GM23338 (cell line): Measurements from ENCODE around the gene KCND2. TPM values are rescaled to one million over a fixed set of nuclear protein-coding genes. Genes with fewer than 3 reads are reported as not detected.

Experiments used
- ATAC-seq: fragments of 200-7000 bp; cut with Tn5 transposase; 3 replicates; pipeline ENCODE4 v1.9.1; 2020
- DNase-seq: peaks from one replicate; pipeline ENCODE4 v3.0.0-alpha.2; 2015; ENCODE audit warnings: low spot score
- H2AFZ ChIP-seq: fragments of 200-600 bp; sonication (generic); 2 replicates; pipeline ENCODE4 v1.8.0; 2016; ENCODE audit warnings: antibody characterized with exemption, mild to moderate bottlenecking, moderate library complexity
- H3F3A ChIP-seq: fragments of 200-600 bp; sonication (generic); replicated peaks from 2 replicates; pipeline ENCODE4 v1.8.0; 2017; ENCODE audit warnings: antibody characterized with exemption, mixed run types, low read depth
- H3K27ac ChIP-seq: fragments of 200-600 bp; sonication (generic); 2 replicates; pipeline ENCODE4 v1.6.1; 2016; ENCODE audit warnings: low read depth
- H3K27me3 ChIP-seq: fragments of 200-600 bp; sonication (generic); 2 replicates; pipeline ENCODE4 v1.8.0; 2016; ENCODE audit warnings: mild to moderate bottlenecking, mixed run types, moderate library complexity; ENCODE audit not compliant: insufficient read depth
- H3K36me3 ChIP-seq: fragments of 200-600 bp; sonication (generic); 2 replicates; pipeline ENCODE4 v1.8.0; 2016; ENCODE audit warnings: mild to moderate bottlenecking; ENCODE audit not compliant: insufficient read depth
- H3K4me1 ChIP-seq: fragments of 200-600 bp; sonication (generic); 2 replicates; pipeline ENCODE4 v1.8.0; 2016; ENCODE audit warnings: mild to moderate bottlenecking, moderate library complexity; ENCODE audit not compliant: insufficient read depth
- H3K4me2 ChIP-seq: fragments of 200-600 bp; sonication (generic); 2 replicates; pipeline ENCODE4 v1.7.1; 2017; ENCODE audit warnings: mixed run types
- H3K4me3 ChIP-seq: fragments of 200-600 bp; sonication (generic); 2 replicates; pipeline ENCODE4 v1.6.1; 2016; ENCODE audit warnings: mixed run types
- H3K79me2 ChIP-seq: fragments of 200-600 bp; sonication (generic); replicated peaks from 2 replicates; pipeline ENCODE4 v1.8.0; 2017; ENCODE audit warnings: mild to moderate bottlenecking; ENCODE audit not compliant: insufficient read depth
- H3K9me2 ChIP-seq: fragments of 200-600 bp; sonication (generic); 2 replicates; pipeline ENCODE4 v1.8.0; 2017; ENCODE audit not compliant: insufficient read depth
- H4K20me1 ChIP-seq: fragments of 200-600 bp; sonication (generic); replicated peaks from 2 replicates; pipeline ENCODE4 v1.8.0; 2017; ENCODE audit warnings: mild to moderate bottlenecking; ENCODE audit not compliant: insufficient read depth
- H3K27ac Mint-ChIP-seq: 2 replicates; pipeline ENCODE4 v1.8.0; 2020; ENCODE audit warnings: inconsistent platforms, mild to moderate bottlenecking, moderate library complexity, mixed read lengths
- H3K27me3 Mint-ChIP-seq: 3 replicates; pipeline ENCODE4 v1.8.0; 2022; ENCODE audit warnings: low read depth, mild to moderate bottlenecking, moderate library complexity, mixed read lengths, inconsistent platforms; ENCODE audit not compliant: insufficient read depth, poor library complexity
- H3K36me3 Mint-ChIP-seq: 3 replicates; pipeline ENCODE4 v1.8.0; 2021; ENCODE audit warnings: low read depth, mild to moderate bottlenecking, inconsistent platforms, moderate library complexity, mixed read lengths
- H3K4me1 Mint-ChIP-seq: 3 replicates; pipeline ENCODE4 v1.8.0; 2020; ENCODE audit warnings: mild to moderate bottlenecking, inconsistent platforms, mixed read lengths
- H3K4me3 Mint-ChIP-seq: 3 replicates; pipeline ENCODE4 v1.8.0; 2021; ENCODE audit warnings: moderate library complexity, mild to moderate bottlenecking, inconsistent platforms, mixed read lengths
- H3K9me3 Mint-ChIP-seq: 3 replicates; pipeline ENCODE4 v1.8.0; 2020; ENCODE audit warnings: moderate library complexity, mild to moderate bottlenecking, inconsistent platforms, mixed read lengths
- CREB1 ChIP-seq: fragments of 250-450 bp; sonication (Bioruptor Pico); IDR thresholded peaks from 2 replicates; pipeline ENCODE4 v1.5.0; 2020; ENCODE audit warnings: low read depth, mild to moderate bottlenecking, moderate library complexity
- CTCF ChIP-seq, 2 experiments: fragments of 200-600 bp in 1 of 2; sonication (generic) in 1 of 2; conservative IDR thresholded peaks; 2 replicates each; pipeline versions ENCODE4 v1.5.1 to v1.6.1; 2016 to 2017; ENCODE audit warnings: antibody characterized with exemption in 2 of 2, low read depth in 2 of 2, mild to moderate bottlenecking in 2 of 2, moderate library complexity in 1 of 2
- ETS1 ChIP-seq: IDR thresholded peaks from 2 replicates; pipeline ENCODE4 v1.6.1; 2016; ENCODE audit warnings: antibody characterized with exemption
- EZH2 ChIP-seq: fragments of 200-600 bp; sonication (generic); IDR thresholded peaks from one replicate; pipeline ENCODE4 v1.8.0; 2017; ENCODE audit warnings: antibody characterized with exemption, mild to moderate bottlenecking, low read depth; ENCODE audit not compliant: unreplicated experiment
- EZH2phosphoT487 ChIP-seq: fragments of 200-600 bp; sonication (generic); IDR thresholded peaks from one replicate; pipeline ENCODE4 v1.8.1; 2018; ENCODE audit warnings: antibody characterized with exemption; ENCODE audit not compliant: unreplicated experiment
- JUNB ChIP-seq: IDR thresholded peaks from one replicate; pipeline ENCODE4 v1.6.1; 2016; ENCODE audit warnings: antibody characterized with exemption; ENCODE audit not compliant: unreplicated experiment
- NANOG ChIP-seq: IDR thresholded peaks from 2 replicates; pipeline ENCODE4 v1.6.1; 2016; ENCODE audit warnings: antibody characterized with exemption, borderline replicate concordance
- POLR2AphosphoS5 ChIP-seq: IDR thresholded peaks from 2 replicates; pipeline ENCODE4 v1.6.1; 2016; ENCODE audit warnings: antibody characterized with exemption, low read depth
- REST ChIP-seq: IDR thresholded peaks from one replicate; pipeline ENCODE4 v1.6.1; 2018; ENCODE audit warnings: antibody characterized with exemption; ENCODE audit not compliant: unreplicated experiment
- STAT1 ChIP-seq: IDR thresholded peaks from one replicate; pipeline ENCODE4 v1.6.1; 2016; ENCODE audit warnings: antibody characterized with exemption; ENCODE audit not compliant: unreplicated experiment
- ZNF114 ChIP-seq: fragments of 250-450 bp; sonication (Bioruptor Pico); IDR thresholded peaks from 2 replicates; pipeline ENCODE4 v1.5.0; 2020; ENCODE audit warnings: mild to moderate bottlenecking, moderate library complexity
- ZNF331 ChIP-seq: fragments of 250-450 bp; sonication (Bioruptor Pico); IDR thresholded peaks from 2 replicates; pipeline ENCODE4 v1.5.0; 2020; ENCODE audit warnings: low read depth, mild to moderate bottlenecking, moderate library complexity
- ZNF462 ChIP-seq: fragments of 250-450 bp; sonication (Bioruptor Pico); IDR thresholded peaks from 2 replicates; pipeline ENCODE4 v1.5.0; 2020; ENCODE audit warnings: mild to moderate bottlenecking, moderate library complexity
- polyA plus RNA-seq: library from polyadenylated mRNA; unstranded; fragments of >200 nt; fragmentation: Nextera tagmentation; extraction: Ambion mirVana; gene quantifications from 2 replicates; pipeline ENCODE4 v1.2.1, GENCODE V29; 2016
- total RNA-seq: library from RNA; depleted of rRNA; stranded (reverse); fragments of >200 nt; shearing (Covaris generic); gene quantifications from 2 replicates; pipeline ENCODE4 v1.2.3, GENCODE V29; 2014

Gene KCND2
- total and polyA plus RNA-seq, 2 experiments from 2014 or later = 7.1 to 15.6 TPM

GRCh38 chr7:120587243-120587642 is 314.3 kb downstream of the KCND2 start:
- H3K27ac Mint-ChIP-seq = no peak overlapping the region
- H3F3A ChIP-seq = no peaks in the 10 kb centered on the region
- H3K36me3 ChIP-seq = no peaks in the 10 kb centered on the region
- H3K4me1 ChIP-seq = peaks cover 7% of the 10 kb centered on the region
- no peak for DNase-seq
- no peak overlapping the region for H3K4me3 Mint-ChIP-seq
- no peak for ATAC-seq
- H3K27me3 ChIP-seq = no peaks in the 10 kb centered on the region
- H3K4me2 ChIP-seq = no peak overlapping the region
- H3K36me3 Mint-ChIP-seq = no peaks in the 10 kb centered on the region
- H3K27me3 Mint-ChIP-seq = peaks cover 8% of the 10 kb centered on the region
- H2AFZ ChIP-seq = no peak overlapping the region
- H3K9me2 ChIP-seq = no peaks in the 10 kb centered on the region
- no peaks in the 10 kb centered on the region for H3K9me3 Mint-ChIP-seq
- no peak for TF ChIP-seq CTCF (conservative IDR thresholded peaks at IDR 0.05; ENCODE audit: low read depth in 2 of 2)
- no peak for TF ChIP-seq JUNB
- TF ChIP-seq ZNF331 (CRISPR knock-in tag) = no peak
- no peak for TF ChIP-seq ZNF114
- no peak for TF ChIP-seq ETS1
- no peak for TF ChIP-seq NANOG
- no peak for TF ChIP-seq CREB1 (CRISPR knock-in tag)
- no peak for TF ChIP-seq EZH2phosphoT487
- TF ChIP-seq REST = no peak
- no peak for TF ChIP-seq POLR2AphosphoS5
- no peak for TF ChIP-seq EZH2
- no peak for TF ChIP-seq STAT1
- TF ChIP-seq ZNF462 = no peak
- H3K27ac ChIP-seq = no peak overlapping the region
- no peaks in the 10 kb centered on the region for H3K79me2 ChIP-seq
- no peak overlapping the region for H3K4me3 ChIP-seq
- H4K20me1 ChIP-seq = no peaks in the 10 kb centered on the region
- peaks cover 25% of the 10 kb centered on the region for H3K4me1 Mint-ChIP-seq
